Testis (tissue), 3 donors: ENCODE measurements around the gene REXO4. TPM values are rescaled to one million over a fixed set of nuclear protein-coding genes. Genes with fewer than 3 reads are reported as not detected.

Experiments
- DNase-seq: peaks from one replicate; pipeline ENCODE4 v3.0.0-alpha.2; 2019
- H3K27ac ChIP-seq, 2 donors: fragments of 200-600 bp; sonication (generic); one replicate each; pipeline ENCODE4 v1.5.1; 2019
- H3K27me3 ChIP-seq: fragments of 200-600 bp; sonication (generic); one replicate; pipeline ENCODE4 v1.5.1; 2019
- H3K36me3 ChIP-seq: fragments of 200-600 bp; sonication (generic); one replicate; pipeline ENCODE4 v1.5.1; 2017; ENCODE audit warnings: low read depth; ENCODE audit errors: missing control alignments
- H3K4me1 ChIP-seq: fragments of 200-600 bp; sonication (generic); one replicate; pipeline ENCODE4 v1.5.1; 2019
- H3K4me3 ChIP-seq, 2 donors: fragments of 200-600 bp; sonication (generic); one replicate each; pipeline ENCODE4 v1.5.1; 2017 to 2019
- H3K9me3 ChIP-seq: fragments of 200-600 bp; sonication (generic); one replicate; pipeline ENCODE4 v1.5.1; 2017
- POLR2A ChIP-seq: fragments of 450-650 bp; IDR thresholded peaks from one replicate; pipeline ENCODE4 v1.6.1; 2017; ENCODE audit warnings: antibody characterized with exemption, mild to moderate bottlenecking, moderate library complexity
- WGBS, 2 donors: methylation state at CpG; one replicate each; pipeline ENCODE4 v1.1.5; 2018; 5-methylcytosine and 5-hydroxymethylcytosine counted together
- intact Hi-C: fragments of 100-400 bp; cut with DNase I; formaldehyde crosslinking; loops from one replicate; pipeline ENCODE4 v1.15.1; 2023; ENCODE audit warnings: low total_unique reads
- polyA plus RNA-seq: library from polyadenylated mRNA; stranded (reverse); fragments of 350-450 nt; fragmentation: Illumina TruSeq; extraction: RNeasy Lipid Tissue Mini Kit (QIAGEN cat#74804); gene quantifications from one replicate; pipeline ENCODE4 v1.2.3, GENCODE V29; 2014; ENCODE audit warnings: low read depth, low replicate concordance; ENCODE audit not compliant: insufficient read depth
- total RNA-seq, 2 donors: library from RNA; depleted of rRNA; stranded (reverse); fragments of >200 nt; gene quantifications; one replicate each; pipeline ENCODE4 v1.2.3, GENCODE V29; 2016
- TF ChIP-seq, protein P1 (sequence below), 3 experiments: fragments of 450-650 bp in 2 of 3; fragments of 200-600 bp in 1 of 3; sonication (generic) in 1 of 3; IDR thresholded peaks; one replicate each; pipeline ENCODE4 v1.5.1; 2016 to 2019; ENCODE audit warnings: antibody characterized with exemption in 3 of 3, mild to moderate bottlenecking in 2 of 3, moderate library complexity in 1 of 3

REXO4 gene
- total and polyA plus RNA-seq, 3 donors from 2014 or later = 31.4 to 36.7 (median 31.5) TPM

DNA sequence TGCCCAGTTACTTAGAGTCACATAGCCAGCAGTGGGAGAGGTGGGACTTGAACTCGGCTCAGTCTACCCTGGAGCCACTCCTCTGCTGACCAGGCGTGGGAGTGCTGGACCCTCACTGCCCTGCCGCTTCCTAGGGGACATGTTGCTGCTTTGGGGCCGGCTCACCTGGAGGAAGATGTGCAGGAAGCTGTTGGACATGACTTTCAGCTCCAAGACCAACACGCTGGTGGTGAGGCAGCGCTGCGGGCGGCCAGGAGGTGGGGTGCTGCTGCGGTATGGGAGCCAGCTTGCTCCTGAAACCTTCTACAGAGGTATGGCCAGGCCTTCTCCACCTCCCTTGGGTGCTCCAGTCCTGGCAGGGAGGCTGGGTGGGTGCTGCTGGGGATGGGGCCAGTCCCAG lies 38.6 kb upstream of the REXO4 start:
- no peaks in the 10 kb centered on the region for H3K9me3 ChIP-seq
- WGBS, 2 donors = 91 to 98% methylated on average over 6 to 9 of the region's 9 CpGs
- H3K4me3 ChIP-seq = no peak overlapping the region
- intact Hi-C loops = no loop called here
- no peak for DNase-seq
- H3K36me3 ChIP-seq = no peaks in the 10 kb centered on the region
- H3K27ac ChIP-seq = no peak overlapping the region
- no peak for TF ChIP-seq POLR2A
- TF ChIP-seq, protein P1, sequence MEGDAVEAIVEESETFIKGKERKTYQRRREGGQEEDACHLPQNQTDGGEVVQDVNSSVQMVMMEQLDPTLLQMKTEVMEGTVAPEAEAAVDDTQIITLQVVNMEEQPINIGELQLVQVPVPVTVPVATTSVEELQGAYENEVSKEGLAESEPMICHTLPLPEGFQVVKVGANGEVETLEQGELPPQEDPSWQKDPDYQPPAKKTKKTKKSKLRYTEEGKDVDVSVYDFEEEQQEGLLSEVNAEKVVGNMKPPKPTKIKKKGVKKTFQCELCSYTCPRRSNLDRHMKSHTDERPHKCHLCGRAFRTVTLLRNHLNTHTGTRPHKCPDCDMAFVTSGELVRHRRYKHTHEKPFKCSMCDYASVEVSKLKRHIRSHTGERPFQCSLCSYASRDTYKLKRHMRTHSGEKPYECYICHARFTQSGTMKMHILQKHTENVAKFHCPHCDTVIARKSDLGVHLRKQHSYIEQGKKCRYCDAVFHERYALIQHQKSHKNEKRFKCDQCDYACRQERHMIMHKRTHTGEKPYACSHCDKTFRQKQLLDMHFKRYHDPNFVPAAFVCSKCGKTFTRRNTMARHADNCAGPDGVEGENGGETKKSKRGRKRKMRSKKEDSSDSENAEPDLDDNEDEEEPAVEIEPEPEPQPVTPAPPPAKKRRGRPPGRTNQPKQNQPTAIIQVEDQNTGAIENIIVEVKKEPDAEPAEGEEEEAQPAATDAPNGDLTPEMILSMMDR (IDR thresholded peaks at IDR 0.05) = no peak
- no peaks in the 10 kb centered on the region for H3K27me3 ChIP-seq
- peaks cover 7% of the 10 kb centered on the region for H3K4me1 ChIP-seq

GRCh38 chr9:133455936-133456335 lies 38.1 kb upstream of the REXO4 start:
- WGBS, 2 donors = 96 to 100% methylated on average over 6 to 11 of the region's 11 CpGs
- Histone ChIP-seq H3K4me1 (peaks cover 6% of the 10 kb centered on the region), H3K9me3 (no peaks in the 10 kb centered on the region), H3K27ac (no peak overlapping the region), H3K36me3 (no peaks in the 10 kb centered on the region), H3K4me3 (no peak overlapping the region), H3K27me3 (no peaks in the 10 kb centered on the region)
- intact Hi-C loops = no loop called here
- TF ChIP-seq, protein P1 (IDR thresholded peaks at IDR 0.05) = no peak
- no peak for TF ChIP-seq POLR2A
- no peak for DNase-seq

DNA sequence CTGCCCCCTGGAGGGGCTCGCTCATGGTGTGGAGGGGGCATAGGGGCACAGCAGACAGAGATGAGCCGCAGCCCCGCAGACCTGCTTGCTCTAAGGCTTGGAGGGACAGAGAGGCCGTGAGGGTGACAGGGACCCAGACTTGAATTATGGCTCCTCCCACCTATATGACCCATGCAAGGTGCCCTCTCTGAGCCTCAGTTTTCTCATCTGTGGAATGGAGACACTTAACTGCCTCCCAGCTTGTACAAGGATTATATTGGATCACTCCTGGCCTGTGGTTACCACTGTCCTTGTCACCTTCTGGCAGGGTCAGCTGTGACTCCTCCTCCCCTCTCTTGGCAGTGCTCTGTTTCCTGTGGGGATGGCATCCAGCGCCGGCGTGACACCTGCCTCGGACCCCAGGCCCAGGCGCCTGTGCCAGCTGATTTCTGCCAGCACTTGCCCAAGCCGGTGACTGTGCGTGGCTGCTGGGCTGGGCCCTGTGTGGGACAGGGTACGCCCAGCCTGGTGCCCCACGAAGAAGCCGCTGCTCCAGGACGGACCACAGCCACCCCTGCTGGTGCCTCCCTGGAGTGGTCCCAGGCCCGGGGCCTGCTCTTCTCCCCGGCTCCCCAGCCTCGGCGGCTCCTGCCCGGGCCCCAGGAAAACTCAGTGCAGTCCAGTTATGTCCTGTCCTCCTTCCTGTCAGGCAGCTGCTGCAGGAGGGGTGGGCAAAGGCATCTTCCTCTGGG lies 37.3 kb upstream of the REXO4 start:
- no peaks in the 10 kb centered on the region for H3K9me3 ChIP-seq
- intact Hi-C loops = no loop called here
- no peaks in the 10 kb centered on the region for H3K36me3 ChIP-seq
- no peaks in the 10 kb centered on the region for H3K4me1 ChIP-seq
- no peaks in the 10 kb centered on the region for H3K27me3 ChIP-seq
- WGBS, 2 donors = 82 to 94% methylated on average over 5 to 19 of the region's 20 CpGs
- no peak overlapping the region for H3K27ac ChIP-seq
- no peak for DNase-seq
- no peak for TF ChIP-seq POLR2A
- TF ChIP-seq, protein P1 (IDR thresholded peaks at IDR 0.05) = no peak
- no peak overlapping the region for H3K4me3 ChIP-seq

GRCh38 chr9:133454325-133454724 lies 36.5 kb upstream of the REXO4 start:
- intact Hi-C loops = no loop called here
- H3K27me3 ChIP-seq = no peaks in the 10 kb centered on the region
- H3K4me3 ChIP-seq = no peak overlapping the region
- H3K36me3 ChIP-seq = no peaks in the 10 kb centered on the region
- no peak for TF ChIP-seq POLR2A
- TF ChIP-seq, protein P1 (IDR thresholded peaks at IDR 0.05) = no peak
- no peak overlapping the region for H3K27ac ChIP-seq
- WGBS, 2 donors = 83 to 86% methylated on average over 2 to 19 of the region's 19 CpGs
- DNase-seq = no peak
- H3K4me1 ChIP-seq = no peaks in the 10 kb centered on the region
- H3K9me3 ChIP-seq = no peaks in the 10 kb centered on the region

GRCh38 chr9:133453651-133454050 lies 35.8 kb upstream of the REXO4 start:
- intact Hi-C loops = no loop called here
- Histone ChIP-seq H3K4me1 (no peaks in the 10 kb centered on the region), H3K9me3 (no peaks in the 10 kb centered on the region), H3K27ac (no peak overlapping the region), H3K27me3 (no peaks in the 10 kb centered on the region), H3K4me3 (no peak overlapping the region), H3K36me3 (no peaks in the 10 kb centered on the region)
- 87 to 88% methylated on average over 11 of the region's 11 CpGs for WGBS, 2 donors
- TF ChIP-seq, protein P1 (IDR thresholded peaks at IDR 0.05) = no peak
- no peak for TF ChIP-seq POLR2A
- DNase-seq = no peak
